CD14-positive monocyte (primary cell): ENCODE measurements around the gene CASQ1. TPM values are rescaled to one million over a fixed set of nuclear protein-coding genes. Genes with fewer than 3 reads are reported as not detected.
A peak's percentile ranks its signal among the peaks of the same experiment; 100 is the strongest.

Experiments used
- DNase-seq, 3 donors: peaks; one replicate each; pipeline ENCODE4 v3.0.0-alpha.2; 2011 to 2022
- H2AFZ ChIP-seq: 2 replicates; pipeline ENCODE4 v1.6.0; 2012; ENCODE audit warnings: mild to moderate bottlenecking, low read depth, low read length, inconsistent platforms; ENCODE audit not compliant: insufficient read depth, poor library complexity, severe bottlenecking
- H3K27ac ChIP-seq, 2 donors: 1 replicate in 1 of 2; 2 replicates in 1 of 2; pipeline ENCODE4 v1.5.1; 2012 to 2013; ENCODE audit warnings: low read length in 2 of 2, control low read depth in 1 of 2, inconsistent platforms in 1 of 2, low read depth in 1 of 2, mild to moderate bottlenecking in 1 of 2
- H3K27me3 ChIP-seq, 2 donors: one replicate each; pipeline versions ENCODE4 v1.6.0 to v1.6.1; 2011 to 2013; ENCODE audit warnings: low read length in 2 of 2; ENCODE audit not compliant: control insufficient read depth in 2 of 2, insufficient read depth in 2 of 2
- H3K36me3 ChIP-seq, 2 donors: replicated peaks in 1 of 2; 1 replicate in 1 of 2; 2 replicates in 1 of 2; pipeline versions ENCODE4 v1.5.1 to v1.6.1; 2012 to 2013; ENCODE audit warnings: low read length in 2 of 2, control low read depth in 1 of 2, inconsistent platforms in 1 of 2, mild to moderate bottlenecking in 1 of 2; ENCODE audit not compliant: insufficient read depth in 2 of 2, control insufficient read depth in 1 of 2
- H3K4me1 ChIP-seq, 2 donors: 1 replicate in 1 of 2; 2 replicates in 1 of 2; pipeline versions ENCODE4 v1.5.1 to v1.6.1; 2012 to 2013; ENCODE audit warnings: low read length in 2 of 2, control low read depth in 1 of 2, inconsistent platforms in 1 of 2, mild to moderate bottlenecking in 1 of 2, moderate library complexity in 1 of 2; ENCODE audit not compliant: insufficient read depth in 2 of 2, control insufficient read depth in 1 of 2
- H3K4me2 ChIP-seq: replicated peaks from 2 replicates; pipeline ENCODE3; 2012; ENCODE audit warnings: low read length, moderate library complexity, mild to moderate bottlenecking; ENCODE audit not compliant: poor library complexity, severe bottlenecking; ENCODE audit errors: extremely low read depth
- H3K4me3 ChIP-seq, 3 experiments: fragments of 200-600 bp in 1 of 3; sonication (generic) in 1 of 3; replicated peaks in 1 of 3; 1 replicate in 2 of 3; 2 replicates in 1 of 3; pipeline ENCODE4 v1.5.1; 2011 to 2013; ENCODE audit warnings: low read length in 3 of 3, mild to moderate bottlenecking in 3 of 3, control low read depth in 2 of 3, low read depth in 2 of 3, inconsistent platforms in 1 of 3, moderate library complexity in 1 of 3
- H3K79me2 ChIP-seq: 2 replicates; pipeline ENCODE4 v1.6.0; 2012; ENCODE audit warnings: mild to moderate bottlenecking, control low read depth, inconsistent platforms, low read length, moderate library complexity; ENCODE audit not compliant: insufficient read depth
- H3K9ac ChIP-seq: 2 replicates; pipeline ENCODE4 v1.6.0; 2017; ENCODE audit warnings: low read length, mild to moderate bottlenecking; ENCODE audit not compliant: insufficient read depth, poor library complexity, severe bottlenecking
- H3K9me3 ChIP-seq, 2 donors: replicated peaks in 1 of 2; 1 replicate in 1 of 2; 2 replicates in 1 of 2; pipeline versions ENCODE4 v1.5.1 to v1.6.1; 2012 to 2013; ENCODE audit warnings: low read length in 2 of 2, control low read depth in 1 of 2; ENCODE audit not compliant: control insufficient read depth in 1 of 2, insufficient read depth in 1 of 2
- H4K20me1 ChIP-seq: 2 replicates; pipeline ENCODE4 v1.6.0; 2012; ENCODE audit warnings: mild to moderate bottlenecking, low read length, control low read depth, moderate library complexity; ENCODE audit not compliant: insufficient read depth
- H3K27ac Mint-ChIP-seq, 7 donors: one replicate each; pipeline ENCODE4 v1.8.0; 2020; ENCODE audit warnings: mild to moderate bottlenecking in 7 of 7, mixed read lengths in 7 of 7, moderate library complexity in 6 of 7, inconsistent platforms in 2 of 7
- H3K27me3 Mint-ChIP-seq, 3 donors: one replicate each; pipeline ENCODE4 v1.8.0; 2021 to 2022; ENCODE audit warnings: low read depth in 3 of 3, mild to moderate bottlenecking in 3 of 3, mixed read lengths in 3 of 3, moderate library complexity in 3 of 3, inconsistent platforms in 1 of 3
- H3K36me3 Mint-ChIP-seq, 2 donors: one replicate each; pipeline ENCODE4 v1.8.0; 2020; ENCODE audit warnings: mixed read lengths in 2 of 2, inconsistent platforms in 1 of 2, mild to moderate bottlenecking in 1 of 2
- H3K4me1 Mint-ChIP-seq: one replicate; pipeline ENCODE4 v1.8.0; 2020; ENCODE audit warnings: mild to moderate bottlenecking, mixed read lengths
- H3K4me3 Mint-ChIP-seq, 2 donors: one replicate each; pipeline ENCODE4 v1.8.0; 2020; ENCODE audit warnings: mild to moderate bottlenecking in 2 of 2, mixed read lengths in 2 of 2, moderate library complexity in 1 of 2
- H3K9me3 Mint-ChIP-seq, 7 donors: one replicate each; pipeline ENCODE4 v1.8.0; 2020 to 2022; ENCODE audit warnings: mixed read lengths in 7 of 7, mild to moderate bottlenecking in 6 of 7, moderate library complexity in 6 of 7, inconsistent platforms in 2 of 7
- CTCF ChIP-seq: fragments of 200-600 bp; IDR thresholded peaks from one replicate; pipeline ENCODE4 v1.8.0; 2022; ENCODE audit warnings: antibody characterized with exemption, mild to moderate bottlenecking
- WGBS: methylation state at CpG from one replicate; pipeline ENCODE4 v1.1.5; 2013; ENCODE audit warnings: missing lambda C conversion rate; ENCODE audit not compliant: insufficient coverage; 5-methylcytosine and 5-hydroxymethylcytosine counted together
- intact Hi-C, 2 donors: fragments of 100-400 bp; cut with micrococcal nuclease; formaldehyde crosslinking; loops; one replicate each; pipeline versions ENCODE4 v1.15.0 to v1.15.1; 2023
- polyA plus RNA-seq, 3 donors: library from polyadenylated mRNA; depleted of rRNA in 1 of 3; unstranded in 2 of 3; stranded (reverse) in 1 of 3; fragments of 300-500 nt in 2 of 3; fragments of >200 nt in 1 of 3; fragmentation: Illumina TruSeq in 2 of 3; gene quantifications; 1 replicate in 2 of 3; 2 replicates in 1 of 3; pipeline ENCODE4 v1.2.3, GENCODE V29; 2012 to 2021

The CASQ1 gene
- polyA plus RNA-seq, 3 donors: 0.09 to 11.1 TPM; not detected in 1

DNA sequence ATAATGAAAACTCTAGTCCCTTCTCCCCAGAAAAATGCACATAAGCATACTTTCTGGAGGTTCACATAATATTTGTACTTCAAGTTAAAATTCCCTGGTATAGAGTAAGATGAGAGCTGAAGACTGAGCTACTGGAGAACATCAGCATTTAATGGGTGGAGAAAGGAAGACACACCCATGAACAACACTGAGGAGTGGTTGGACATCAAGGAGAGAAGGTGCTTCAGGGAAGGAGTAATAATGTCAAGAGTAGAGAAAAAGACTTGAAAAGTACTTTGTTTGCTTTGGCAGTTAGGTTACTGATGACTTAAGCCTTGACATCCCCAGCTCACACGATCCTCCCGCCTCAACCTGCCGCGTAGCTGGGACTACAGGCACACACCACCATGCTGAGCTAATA is 36.7 kb downstream of the CASQ1 start:
- H3K4me1 Mint-ChIP-seq: no peaks in the 10 kb centered on the region
- Histone ChIP-seq H3K4me2 (no peak overlapping the region), H3K79me2 (no peaks in the 10 kb centered on the region), H3K27ac (no peak overlapping the region), H3K4me1 (no peaks in the 10 kb centered on the region), H3K36me3 (peaks cover 99 to 100% of the 10 kb centered on the region in 2 donors), H3K4me3 (no peak overlapping the region), H3K9ac (no peak overlapping the region), H4K20me1 (no peaks in the 10 kb centered on the region), H3K27me3 (no peaks in the 10 kb centered on the region), H3K9me3 (no peaks in the 10 kb centered on the region), H2AFZ (no peak overlapping the region)
- no peaks in the 10 kb centered on the region for H3K9me3 Mint-ChIP-seq
- WGBS: 100% methylated on average over 4 of the region's 4 CpGs
- H3K36me3 Mint-ChIP-seq: peaks cover 41 to 76% of the 10 kb centered on the region in 2 donors
- H3K27ac Mint-ChIP-seq: peak overlapping the region in 1 of 7 donors; percentile 15
- intact Hi-C loops: no loop called here
- no peak overlapping the region for H3K4me3 Mint-ChIP-seq
- TF ChIP-seq CTCF: no peak
- no peaks in the 10 kb centered on the region for H3K27me3 Mint-ChIP-seq
- no peak for DNase-seq

GRCh38 chr1:160227561-160227960 is 37.2 kb downstream of the CASQ1 start:
- no peak overlapping the region for H3K27ac ChIP-seq
- no peak overlapping the region for H3K4me2 ChIP-seq
- WGBS: no CpG with 5 or more reads among the region's 1 CpG
- TF ChIP-seq CTCF: no peak
- no peak overlapping the region for H3K9ac ChIP-seq
- Mint-ChIP-seq H3K36me3 (peaks cover 46 to 71% of the 10 kb centered on the region in 2 donors), H3K27me3 (no peaks in the 10 kb centered on the region), H3K4me1 (no peaks in the 10 kb centered on the region), H3K4me3 (no peak overlapping the region), H3K27ac (no peak overlapping the region), H3K9me3 (no peaks in the 10 kb centered on the region)
- no peaks in the 10 kb centered on the region for H3K4me1 ChIP-seq
- H3K36me3 ChIP-seq: peaks cover 96 to 100% of the 10 kb centered on the region in 2 donors
- no peaks in the 10 kb centered on the region for H3K9me3 ChIP-seq
- intact Hi-C loops: no loop called here
- H2AFZ ChIP-seq: no peak overlapping the region
- H3K4me3 ChIP-seq: no peak overlapping the region
- H4K20me1 ChIP-seq: no peaks in the 10 kb centered on the region
- DNase-seq: no peak
- H3K27me3 ChIP-seq: no peaks in the 10 kb centered on the region
- no peaks in the 10 kb centered on the region for H3K79me2 ChIP-seq
